HepG2 (cell line): ENCODE results near the gene SLC48A1. TPM values are rescaled to one million over a fixed set of nuclear protein-coding genes. Genes with fewer than 3 reads are reported as not detected.

Source experiments
- ATAC-seq: fragments of 200-7000 bp; cut with Tn5 transposase; 3 replicates; pipeline ENCODE4 v1.9.1; 2020; ENCODE audit warnings: mild to moderate bottlenecking, moderate library complexity
- BruUV-seq: library from RNA; stranded (reverse); fragments of 400-500 nt; replicated peaks from 2 replicates; lab custom pipeline; 2021; lab: Mats Ljungman, UMichigan
- CTCF ChIA-PET: fragments of 300-600 bp; formaldehyde crosslinking; extraction: SDS; loops from one replicate; lab custom pipeline; 2021; ENCODE audit warnings: low total read pairs, inconsistent platforms, low intra/inter-chr PET ratio; lab: Yijun Ruan, JAX
- POLR2A ChIA-PET: fragments of 350-600 bp; sonication (Branson Sonifier 250); formaldehyde crosslinking; loops from one replicate; lab custom pipeline; 2020; ENCODE audit warnings: antibody characterized with exemption, inconsistent platforms; lab: Yijun Ruan, JAX
- DNase-seq: peaks from one replicate; pipeline ENCODE4 v3.0.0-alpha.2; 2015; ENCODE audit warnings: low spot score
- FAIRE-seq: peaks from 3 replicates; lab custom pipeline; 2011; peaks lifted over from hg19 to GRCh38; lab: Jason Lieb, UNC
- H2AFZ ChIP-seq: one replicate; pipeline ENCODE4 v1.6.1; 2011; ENCODE audit warnings: low read length, inconsistent platforms
- H3K27ac ChIP-seq: fragments of 300-600 bp; 3 replicates; pipeline ENCODE4 v1.8.0; 2011; ENCODE audit warnings: mixed run types, mild to moderate bottlenecking, mixed read lengths, low read length, inconsistent platforms; ENCODE audit not compliant: insufficient read depth; ENCODE audit errors: extremely low read length
- H3K27me3 ChIP-seq, 2 experiments: fragments of 200-600 bp in 1 of 2; 2 replicates in 1 of 2; 3 replicates in 1 of 2; pipeline versions ENCODE4 v1.6.0 to v1.8.0; 2011; ENCODE audit warnings: low read length in 2 of 2, mild to moderate bottlenecking in 2 of 2, moderate library complexity in 2 of 2, inconsistent platforms in 1 of 2; ENCODE audit not compliant: insufficient read depth in 2 of 2, control insufficient read depth in 1 of 2
- H3K36me3 ChIP-seq, 2 experiments: fragments of 200-600 bp in 1 of 2; replicated peaks in 1 of 2; 2 replicates in 1 of 2; 3 replicates in 1 of 2; pipeline versions ENCODE4 v1.5.1 to v1.8.0; 2011; ENCODE audit warnings: low read length in 2 of 2, inconsistent platforms in 1 of 2; ENCODE audit not compliant: insufficient read depth in 2 of 2, control insufficient read depth in 1 of 2
- H3K4me1 ChIP-seq: 2 replicates; pipeline ENCODE4 v1.5.1; 2012; ENCODE audit warnings: low read length, inconsistent platforms; ENCODE audit not compliant: insufficient read depth
- H3K4me2 ChIP-seq: 2 replicates; pipeline ENCODE4 v1.6.0; 2011; ENCODE audit warnings: low read depth, low read length, inconsistent platforms
- H3K4me3 ChIP-seq, 3 experiments: fragments of 200-600 bp in 1 of 3; sonication (generic), shearing (Covaris generic) in 1 of 3; replicated peaks in 1 of 3; 2 replicates each; pipeline ENCODE4 v1.5.1; 2011 to 2016; ENCODE audit warnings: low read length in 3 of 3, inconsistent platforms in 2 of 3, low read depth in 2 of 3, mild to moderate bottlenecking in 2 of 3, control low read depth in 1 of 3, mixed read lengths in 1 of 3; ENCODE audit not compliant: insufficient read depth in 1 of 3
- H3K79me2 ChIP-seq: one replicate; pipeline ENCODE4 v1.6.1; 2011; ENCODE audit warnings: low read length, inconsistent platforms; ENCODE audit not compliant: insufficient read depth
- H3K9ac ChIP-seq: 2 replicates; pipeline ENCODE4 v1.6.0; 2011; ENCODE audit warnings: mild to moderate bottlenecking, low read depth, low read length, inconsistent platforms; ENCODE audit not compliant: insufficient read depth
- H3K9me3 ChIP-seq: 2 replicates; pipeline ENCODE4 v1.5.1; 2012; ENCODE audit warnings: mild to moderate bottlenecking, low read length
- H4K20me1 ChIP-seq: 2 replicates; pipeline ENCODE4 v1.6.0; 2011; ENCODE audit warnings: inconsistent platforms, mild to moderate bottlenecking, low read length, moderate library complexity; ENCODE audit not compliant: insufficient read depth
- ARNTL ChIP-seq: sonication (generic); formaldehyde crosslinking; IDR thresholded peaks from 2 replicates; pipeline ENCODE4 v1.4.0; 2020; ENCODE audit warnings: mild to moderate bottlenecking, missing genetic modification reagents
- DBP ChIP-seq: sonication (generic); formaldehyde crosslinking; IDR thresholded peaks from 2 replicates; pipeline ENCODE4 v1.4.0; 2020; ENCODE audit warnings: missing genetic modification reagents; ENCODE audit errors: not compliant biosample characterization
- EP300 ChIP-seq, 3 experiments: sonication (generic) in 1 of 3; formaldehyde crosslinking in 1 of 3; IDR thresholded peaks; 2 replicates each; pipeline versions ENCODE4 v1.5.1 to v1.6.1; 2011 to 2020; ENCODE audit warnings: low read depth in 2 of 3, low read length in 2 of 3, borderline replicate concordance in 1 of 3, improper control_type of control experiment in 1 of 3, mild to moderate bottlenecking in 1 of 3, missing genetic modification reagents in 1 of 3, moderate library complexity in 1 of 3
- EZH2 ChIP-seq: conservative IDR thresholded peaks from 2 replicates; pipeline ENCODE4 v1.6.1; 2012; ENCODE audit warnings: mild to moderate bottlenecking, low read depth, low read length, moderate library complexity
- FOXK2 ChIP-seq: fragments of 450-650 bp; IDR thresholded peaks from 2 replicates; pipeline ENCODE4 v1.6.1; 2016
- GMEB2 ChIP-seq: IDR thresholded peaks from 2 replicates; pipeline ENCODE4 v1.6.1; 2016; ENCODE audit warnings: missing biosample characterization, missing genetic modification reagents, low read depth
- NFE2L1 ChIP-seq: sonication (generic); formaldehyde crosslinking; IDR thresholded peaks from 2 replicates; pipeline ENCODE4 v1.4.0; 2020; ENCODE audit warnings: missing genetic modification reagents, mild to moderate bottlenecking, borderline replicate concordance
- NR3C1 ChIP-seq: sonication (generic); formaldehyde crosslinking; IDR thresholded peaks from 2 replicates; pipeline ENCODE4 v1.4.0; 2020; ENCODE audit warnings: missing genetic modification reagents
- POLR2A ChIP-seq, 2 experiments: IDR thresholded peaks; 2 replicates each; pipeline ENCODE4 v1.6.1; 2011; ENCODE audit warnings: low read depth in 2 of 2, low read length in 2 of 2, mild to moderate bottlenecking in 1 of 2, moderate library complexity in 1 of 2; ENCODE audit not compliant: insufficient read depth in 1 of 2
- PTBP1 ChIP-seq: fragments of 200-400 bp; formaldehyde crosslinking; IDR thresholded peaks from 2 replicates; pipeline ENCODE4 v1.6.1; 2018; ENCODE audit warnings: low read length, low read depth; ENCODE audit not compliant: poor library complexity, severe bottlenecking
- RARG ChIP-seq: sonication (generic); formaldehyde crosslinking; IDR thresholded peaks from 2 replicates; pipeline ENCODE4 v1.4.0; 2020; ENCODE audit warnings: low read depth, mild to moderate bottlenecking, missing genetic modification reagents
- RELA ChIP-seq: sonication (generic); formaldehyde crosslinking; IDR thresholded peaks from 2 replicates; pipeline ENCODE4 v1.4.0; 2020; ENCODE audit warnings: missing genetic modification reagents
- SAP130 ChIP-seq: IDR thresholded peaks from 2 replicates; pipeline ENCODE4 v1.6.1; 2016; ENCODE audit warnings: low read depth
- SNAPC2 ChIP-seq: sonication (generic); formaldehyde crosslinking; IDR thresholded peaks from 2 replicates; pipeline ENCODE4 v1.8.1; 2022; ENCODE audit warnings: mild to moderate bottlenecking, missing genetic modification reagents
- SP5 ChIP-seq: IDR thresholded peaks from 2 replicates; pipeline ENCODE4 v1.6.1; 2016; ENCODE audit warnings: low read depth, borderline replicate concordance
- YEATS2 ChIP-seq: sonication (generic); formaldehyde crosslinking; IDR thresholded peaks from 2 replicates; pipeline ENCODE4 v1.4.0; 2020; ENCODE audit warnings: missing genetic modification reagents, borderline replicate concordance
- ZBTB21 ChIP-seq: sonication (generic); formaldehyde crosslinking; IDR thresholded peaks from 2 replicates; pipeline ENCODE4 v1.4.0; 2020; ENCODE audit warnings: missing genetic modification reagents
- ZNF431 ChIP-seq: sonication (generic); formaldehyde crosslinking; IDR thresholded peaks from 2 replicates; pipeline ENCODE4 v1.9.0; 2022; ENCODE audit warnings: missing genetic modification reagents, low read depth, mild to moderate bottlenecking, borderline replicate concordance
- ZNF644 ChIP-seq: IDR thresholded peaks from 2 replicates; pipeline ENCODE4 v1.6.1; 2016; ENCODE audit warnings: low read depth
- WGBS: methylation state at CpG from one replicate; pipeline ENCODE4 v1.1.6; 2017; ENCODE audit warnings: low lambda C conversion rate; 5-methylcytosine and 5-hydroxymethylcytosine counted together
- in situ Hi-C: cut with HindIII; loops from 2 replicates; pipeline ENCODE4 v1.10.0; 2017; ENCODE audit warnings: low pct_unique_long_range_greater_than_20kb; ENCODE audit not compliant: extremely low pct_ligation_motif_present
- intact Hi-C: fragments of 100-400 bp; cut with micrococcal nuclease; formaldehyde crosslinking; loops from one replicate; pipeline ENCODE4 v1.10.0; 2022; ENCODE audit not compliant: unreplicated experiment
- polyA plus RNA-seq, 8 experiments: library from polyadenylated mRNA; depleted of rRNA in 3 of 8; stranded (reverse) in 7 of 8; unstranded in 1 of 8; fragments of >200 nt; fragmentation: Illumina TruSeq in 4 of 8; extraction: Trizol in 4 of 8; gene quantifications; 2 replicates each; pipeline versions ENCODE4 v1.2.1 to v1.2.3, GENCODE V29; 2011 to 2016; ENCODE audit warnings: low read depth in 4 of 8, missing spikeins in 1 of 8, mixed read lengths in 1 of 8; ENCODE audit not compliant: insufficient read depth in 1 of 8
- total RNA-seq, 5 experiments: library from RNA; depleted of rRNA; stranded (reverse); fragments of >200 nt; fragmentation: Illumina TruSeq; extraction: Trizol; gene quantifications; 2 replicates each; pipeline ENCODE4 v1.2.3, GENCODE V29; 2016; ENCODE audit warnings: low read depth in 1 of 5

Gene SLC48A1
- total and polyA plus RNA-seq, 2 of the 13 experiments (the other 11 are each of a cell fraction or from before 2014, with no cell fraction given): 2.2 to 3.7 TPM

- Histone ChIP-seq H4K20me1 (no peaks in the 10 kb centered on the region), H3K79me2 (no peaks in the 10 kb centered on the region), H3K27ac (no peak overlapping the region), H3K4me3 (no peak overlapping the region), H3K27me3 (no peaks in the 10 kb centered on the region), H3K4me1 (no peaks in the 10 kb centered on the region), H3K9me3 (no peaks in the 10 kb centered on the region), H3K9ac (no peak overlapping the region), H2AFZ (no peak overlapping the region), H3K36me3 (peaks cover 7 to 8% of the 10 kb centered on the region in 2 experiments; a peak in 2 of 5 replicates), H3K4me2 (no peak overlapping the region)
- ChIA-PET POLR2A (no interaction called here), CTCF (no interaction called here)
- intact Hi-C loops: no loop called here
- 95% methylated on average over 18 of the region's 20 CpGs for WGBS
- no TSS peak for BruUV-seq
- FAIRE-seq: no peak
- TF ChIP-seq DBP (CRISPR knock-in tag) (no peak), ZBTB21 (CRISPR knock-in tag) (no peak), GMEB2 (no peak), PTBP1 (no peak), NR3C1 (no peak)
- no peak for ATAC-seq
- DNase-seq: no peak
- in situ Hi-C loops: no loop called here
Observed at GRCh38 chr12:47790676-47791350, 17.8 kb downstream of the SLC48A1 start.

GRCh38 chr12:47791351-47791746 is 18.3 kb downstream of the SLC48A1 start:
- BruUV-seq: no TSS peak
- H2AFZ ChIP-seq: no peak overlapping the region
- no peak for ATAC-seq
- no peaks in the 10 kb centered on the region for H3K27me3 ChIP-seq
- in situ Hi-C loops: no loop called here
- POLR2A ChIA-PET: no interaction called here
- 93% methylated on average over 5 of the region's 14 CpGs for WGBS
- no peak overlapping the region for H3K9ac ChIP-seq
- no peak overlapping the region for H3K27ac ChIP-seq
- H3K4me2 ChIP-seq: no peak overlapping the region
- H3K4me1 ChIP-seq: no peaks in the 10 kb centered on the region
- DNase-seq: no peak
- no peaks in the 10 kb centered on the region for H4K20me1 ChIP-seq
- H3K9me3 ChIP-seq: no peaks in the 10 kb centered on the region
- peaks cover 7% of the 10 kb centered on the region in 2 experiments; a peak in 2 of 5 replicates for H3K36me3 ChIP-seq
- CTCF ChIA-PET: no interaction called here
- no peak for FAIRE-seq
- H3K79me2 ChIP-seq: no peaks in the 10 kb centered on the region
- intact Hi-C loops: no loop called here
- no peak overlapping the region for H3K4me3 ChIP-seq
- no peak for TF ChIP-seq SNAPC2 (CRISPR knock-in tag)
- TF ChIP-seq RELA (CRISPR knock-in tag): no peak
- no peak for TF ChIP-seq POLR2A (IDR thresholded peaks at IDR 0.05; ENCODE audit: insufficient read depth in 1 of 2, low read depth in 2 of 2, low read length in 2 of 2)
- no peak for TF ChIP-seq EZH2
- no peak for TF ChIP-seq RARG
- TF ChIP-seq ARNTL: no peak
- TF ChIP-seq YEATS2 (CRISPR knock-in tag): no peak
- no peak for TF ChIP-seq ZNF644
- no peak for TF ChIP-seq EP300 (IDR thresholded peaks at IDR 0.05; ENCODE audit: low read depth in 2 of 2, low read length in 2 of 2)
- TF ChIP-seq EP300 (CRISPR knock-in tag; IDR thresholded peaks at IDR 0.05; ENCODE audit: borderline replicate concordance): no peak
- TF ChIP-seq ZNF431 (CRISPR knock-in tag): no peak
- TF ChIP-seq NFE2L1: no peak
- TF ChIP-seq FOXK2: no peak
- no peak for TF ChIP-seq SP5 (CRISPR knock-in tag)
- TF ChIP-seq SAP130 (CRISPR knock-in tag): no peak
